Nephron (organoid): Measurements from ENCODE around the gene ABHD1.

Source experiments
- H3K27ac Mint-ChIP-seq, 3 experiments: 2 replicates each; pipeline ENCODE4 v1.8.0; 2020; ENCODE audit warnings: mixed read lengths in 3 of 3, mild to moderate bottlenecking in 2 of 3, moderate library complexity in 1 of 3
- H3K27me3 Mint-ChIP-seq: 2 replicates; pipeline ENCODE4 v1.8.0; 2021; ENCODE audit warnings: low read depth, mild to moderate bottlenecking, moderate library complexity, mixed read lengths
- H3K36me3 Mint-ChIP-seq: 2 replicates; pipeline ENCODE4 v1.8.0; 2020; ENCODE audit warnings: low read depth, mixed read lengths
- H3K4me1 Mint-ChIP-seq: 2 replicates; pipeline ENCODE4 v1.8.0; 2020; ENCODE audit warnings: mixed read lengths
- H3K4me3 Mint-ChIP-seq, 3 experiments: 2 replicates each; pipeline ENCODE4 v1.8.0; 2020; ENCODE audit warnings: mild to moderate bottlenecking in 3 of 3, mixed read lengths in 3 of 3, moderate library complexity in 2 of 3
- H3K9me3 Mint-ChIP-seq: 2 replicates; pipeline ENCODE4 v1.8.0; 2020; ENCODE audit warnings: mixed read lengths
- TF ChIP-seq, protein P1 (sequence below), 3 experiments: fragments of 200-600 bp; sonication (generic); IDR thresholded peaks; one replicate each; pipeline ENCODE4 v1.5.0; 2021; ENCODE audit warnings: antibody characterized with exemption in 3 of 3; ENCODE audit not compliant: unreplicated experiment in 3 of 3

Gene ABHD1

DNA sequence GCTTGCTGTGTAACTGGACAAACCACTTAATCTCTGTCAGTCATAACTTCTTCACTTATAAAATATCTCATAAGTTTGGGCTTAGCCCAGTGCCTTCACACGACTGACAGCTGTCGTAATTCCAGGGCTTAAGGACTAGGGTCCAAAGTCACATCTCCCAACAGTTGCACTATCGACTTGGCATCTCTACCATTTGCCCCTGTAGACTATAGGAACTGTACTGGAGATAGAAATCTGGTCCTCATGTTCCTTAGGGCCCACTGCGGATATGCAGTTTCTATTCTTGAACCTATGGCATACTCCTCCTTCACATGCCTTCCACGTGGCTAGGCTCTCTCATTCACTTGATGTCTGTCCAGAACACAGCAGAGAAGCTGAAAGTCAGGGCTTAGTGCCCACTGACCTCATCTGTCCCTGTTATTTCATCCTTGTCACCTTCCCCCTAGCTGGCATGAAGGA lies 2.7 kb downstream of the ABHD1 start:
- Mint-ChIP-seq H3K9me3 (no peaks in the 10 kb centered on the region), H3K27ac (no peak overlapping the region), H3K4me1 (peaks cover 6% of the 10 kb centered on the region), H3K36me3 (peaks cover 20% of the 10 kb centered on the region), H3K4me3 (peak overlapping the region in 1 of 3 experiments; percentile 4), H3K27me3 (peaks cover 22% of the 10 kb centered on the region)
- TF ChIP-seq, protein P1, sequence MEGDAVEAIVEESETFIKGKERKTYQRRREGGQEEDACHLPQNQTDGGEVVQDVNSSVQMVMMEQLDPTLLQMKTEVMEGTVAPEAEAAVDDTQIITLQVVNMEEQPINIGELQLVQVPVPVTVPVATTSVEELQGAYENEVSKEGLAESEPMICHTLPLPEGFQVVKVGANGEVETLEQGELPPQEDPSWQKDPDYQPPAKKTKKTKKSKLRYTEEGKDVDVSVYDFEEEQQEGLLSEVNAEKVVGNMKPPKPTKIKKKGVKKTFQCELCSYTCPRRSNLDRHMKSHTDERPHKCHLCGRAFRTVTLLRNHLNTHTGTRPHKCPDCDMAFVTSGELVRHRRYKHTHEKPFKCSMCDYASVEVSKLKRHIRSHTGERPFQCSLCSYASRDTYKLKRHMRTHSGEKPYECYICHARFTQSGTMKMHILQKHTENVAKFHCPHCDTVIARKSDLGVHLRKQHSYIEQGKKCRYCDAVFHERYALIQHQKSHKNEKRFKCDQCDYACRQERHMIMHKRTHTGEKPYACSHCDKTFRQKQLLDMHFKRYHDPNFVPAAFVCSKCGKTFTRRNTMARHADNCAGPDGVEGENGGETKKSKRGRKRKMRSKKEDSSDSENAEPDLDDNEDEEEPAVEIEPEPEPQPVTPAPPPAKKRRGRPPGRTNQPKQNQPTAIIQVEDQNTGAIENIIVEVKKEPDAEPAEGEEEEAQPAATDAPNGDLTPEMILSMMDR (IDR thresholded peaks at IDR 0.05; ENCODE audit: unreplicated experiment in 3 of 3) = no peak

DNA sequence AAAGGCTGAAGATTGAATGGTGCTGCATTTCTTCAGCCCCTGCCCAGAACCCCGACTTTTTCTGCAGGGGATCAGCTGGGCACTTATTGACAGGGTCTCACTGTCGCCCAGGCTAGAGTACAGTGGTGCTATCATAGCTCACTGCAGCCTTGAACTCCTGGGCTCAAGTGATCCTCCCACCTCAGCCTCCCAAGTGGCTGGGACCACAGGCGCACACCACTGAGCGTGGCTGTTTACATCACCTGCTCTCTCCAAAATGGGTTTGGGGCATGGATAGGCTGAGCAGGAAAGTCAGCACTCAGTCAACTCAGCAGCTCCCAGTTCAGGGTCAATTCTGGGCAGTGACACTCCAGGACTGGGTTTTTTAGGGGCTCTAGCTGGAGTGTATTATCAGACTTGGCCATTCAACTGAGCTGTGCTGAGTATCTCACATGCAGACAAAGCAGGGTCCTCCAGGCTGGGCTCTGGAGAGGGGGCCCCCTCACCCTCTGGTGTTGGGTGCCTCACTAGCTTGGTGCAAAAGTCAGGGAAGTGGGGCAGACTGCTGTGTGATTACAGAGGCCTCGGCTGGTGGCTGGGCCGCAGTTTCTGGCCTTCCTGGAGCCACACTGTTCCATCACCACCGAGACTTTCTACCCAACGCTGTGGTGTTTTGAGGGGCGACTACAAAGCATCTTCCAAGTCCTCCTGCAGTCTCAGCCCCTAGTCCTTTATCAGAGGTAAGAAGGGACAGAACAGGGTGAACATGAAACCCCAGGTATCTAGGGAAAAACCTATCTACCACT lies 4.5 kb downstream of the ABHD1 start:
- peaks cover 4% of the 10 kb centered on the region for H3K27me3 Mint-ChIP-seq
- H3K27ac Mint-ChIP-seq = no peak overlapping the region
- H3K4me1 Mint-ChIP-seq = peaks cover 6% of the 10 kb centered on the region
- TF ChIP-seq, protein P1 (IDR thresholded peaks at IDR 0.05; ENCODE audit: unreplicated experiment in 3 of 3) = no peak
- H3K4me3 Mint-ChIP-seq = no peak overlapping the region
- H3K9me3 Mint-ChIP-seq = no peaks in the 10 kb centered on the region
- peaks cover 25% of the 10 kb centered on the region for H3K36me3 Mint-ChIP-seq

DNA sequence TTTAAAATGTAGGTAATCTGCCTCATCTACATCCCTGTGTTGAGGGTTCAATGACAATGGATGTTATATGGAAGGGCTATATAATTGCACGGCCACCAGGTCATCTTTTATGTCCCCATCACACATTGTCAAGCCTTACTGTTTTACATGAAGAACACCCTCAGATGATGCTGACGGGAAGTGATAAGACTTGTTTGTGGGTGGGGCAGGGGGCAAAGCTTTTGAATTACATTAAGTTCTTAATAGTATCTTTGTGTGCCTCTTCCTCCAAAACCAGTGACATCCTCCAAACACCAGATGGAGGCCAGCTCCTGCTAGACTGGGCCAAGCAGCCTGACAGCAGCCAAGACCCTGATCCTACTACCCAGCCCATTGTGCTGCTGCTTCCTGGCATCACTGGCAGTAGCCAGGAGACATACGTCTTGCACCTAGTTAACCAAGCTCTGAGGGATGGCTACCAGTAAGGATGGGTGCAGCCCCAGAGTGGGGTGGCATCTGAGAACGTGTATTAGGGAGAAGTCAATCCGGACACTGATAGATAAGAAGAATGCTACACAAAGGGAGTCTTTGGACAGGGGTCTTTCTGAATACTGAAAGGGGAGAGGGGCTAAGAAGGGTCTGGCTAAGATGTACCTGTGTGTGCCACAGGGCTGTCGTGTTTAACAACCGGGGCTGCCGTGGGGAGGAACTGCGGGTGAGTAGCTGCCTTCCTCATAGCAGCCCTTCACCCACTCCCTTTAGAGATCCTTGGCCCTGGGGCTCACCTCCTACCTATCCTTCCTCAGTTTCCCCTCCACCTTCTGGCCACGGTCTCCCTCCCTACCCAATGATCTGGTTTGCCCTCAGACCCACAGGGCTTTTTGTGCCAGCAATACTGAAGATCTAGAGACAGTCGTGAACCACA lies 5.3 kb downstream of the ABHD1 start:
- TF ChIP-seq, protein P1 (IDR thresholded peaks at IDR 0.05; ENCODE audit: unreplicated experiment in 3 of 3) = no peak
- Mint-ChIP-seq H3K36me3 (peaks cover 31% of the 10 kb centered on the region), H3K4me3 (peak overlapping the region in 2 of 3 experiments; percentile 26), H3K27me3 (no peaks in the 10 kb centered on the region), H3K9me3 (no peaks in the 10 kb centered on the region), H3K27ac (no peak overlapping the region), H3K4me1 (peaks cover 12% of the 10 kb centered on the region)

DNA sequence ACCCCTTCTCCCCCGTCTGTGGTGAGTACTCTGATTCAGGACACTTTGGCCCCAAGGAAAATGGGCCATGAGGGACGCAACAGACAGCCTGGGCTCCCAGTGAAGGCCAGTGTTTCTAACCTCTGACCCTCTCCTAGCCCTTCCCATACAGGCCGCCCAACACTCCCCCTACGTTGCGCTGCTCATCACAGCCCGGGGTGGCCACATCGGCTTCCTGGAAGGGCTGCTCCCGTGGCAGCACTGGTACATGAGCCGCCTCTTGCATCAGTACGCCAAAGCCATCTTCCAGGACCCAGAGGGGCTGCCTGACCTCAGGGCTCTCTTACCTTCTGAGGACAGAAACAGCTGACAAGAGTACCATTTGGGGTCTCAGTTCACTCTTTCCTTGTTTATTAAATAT lies 6.8 kb downstream of the ABHD1 start:
- H3K9me3 Mint-ChIP-seq = no peaks in the 10 kb centered on the region
- H3K4me3 Mint-ChIP-seq = no peak overlapping the region
- H3K36me3 Mint-ChIP-seq = peaks cover 31% of the 10 kb centered on the region
- no peaks in the 10 kb centered on the region for H3K27me3 Mint-ChIP-seq
- peak overlapping the region in 1 of 3 experiments; percentile 12 for H3K27ac Mint-ChIP-seq
- TF ChIP-seq, protein P1 (IDR thresholded peaks at IDR 0.05; ENCODE audit: unreplicated experiment in 3 of 3) = no peak
- H3K4me1 Mint-ChIP-seq = peaks cover 13% of the 10 kb centered on the region

DNA sequence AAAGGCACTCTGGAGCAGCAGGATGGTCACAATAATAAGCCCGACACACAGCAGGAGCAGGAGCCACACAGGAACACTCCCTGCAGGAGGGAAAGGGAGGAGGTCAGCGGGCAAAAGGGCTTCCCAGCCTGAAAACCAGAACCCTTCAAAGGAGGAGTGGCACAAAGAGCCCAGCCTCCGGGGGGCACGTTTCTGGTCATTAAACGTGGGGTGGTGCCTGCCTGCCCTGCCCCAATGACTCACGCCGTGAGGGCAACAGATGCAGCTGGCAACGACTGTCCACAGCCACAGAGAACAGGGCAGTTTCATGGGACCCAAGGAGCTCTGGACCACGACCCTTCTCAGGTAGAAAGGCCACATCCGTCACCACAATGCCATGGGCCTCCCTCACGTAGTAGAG lies 7.8 kb downstream of the ABHD1 start:
- Mint-ChIP-seq H3K9me3 (no peaks in the 10 kb centered on the region), H3K4me1 (peaks cover 13% of the 10 kb centered on the region), H3K4me3 (peak overlapping the region; percentile 49 to 72 (median 69)), H3K36me3 (peaks cover 31% of the 10 kb centered on the region), H3K27me3 (no peaks in the 10 kb centered on the region), H3K27ac (no peak overlapping the region)
- TF ChIP-seq, protein P1 (IDR thresholded peaks at IDR 0.05; ENCODE audit: unreplicated experiment in 3 of 3) = no peak
